NK-92 (cell line): Measurements from ENCODE around the gene OPN1MW3.
"Not testable (repeated sequence)": the region's sequence is repeated elsewhere in the genome, so short reads cannot be mapped to it uniquely, and the experiment has no call there.

Experiments used
- DNase-seq: peaks from one replicate; lab custom pipeline; 2025; ENCODE audit not compliant: unreplicated experiment; lab: John Stamatoyannopoulos, UW

Gene OPN1MW3

GRCh38 chrX:154295664-154296310 lies 38.4 kb downstream of the OPN1MW3 start, which contains the start of gene TKTL1:
Gene TKTL1 (plus strand): TSS chrX:154295795. CDS start chrX:154295860, 65 bp downstream.
- DNase-seq, result no peak

DNA sequence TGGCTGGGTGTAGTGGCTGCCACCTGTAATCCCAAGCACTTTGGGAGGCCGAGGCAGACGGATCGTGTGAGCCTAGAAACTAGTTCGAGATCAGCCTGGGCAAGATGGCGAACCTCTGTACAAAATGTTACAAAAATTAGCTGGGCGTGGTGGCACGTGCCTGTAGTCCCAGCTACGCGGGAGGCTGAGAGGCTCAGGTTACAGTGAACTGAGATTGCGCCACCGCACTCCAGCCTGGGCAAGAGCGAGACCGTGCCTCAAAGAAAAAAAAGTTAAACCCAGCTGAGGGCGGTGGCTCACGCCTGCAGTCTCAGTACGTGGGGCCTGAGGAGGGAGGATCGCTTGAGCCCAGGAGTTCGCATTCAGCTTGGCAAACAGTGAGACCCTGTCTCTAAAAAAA lies 39.3 kb downstream of the OPN1MW3 start:
- DNase-seq, result no peak

DNA sequence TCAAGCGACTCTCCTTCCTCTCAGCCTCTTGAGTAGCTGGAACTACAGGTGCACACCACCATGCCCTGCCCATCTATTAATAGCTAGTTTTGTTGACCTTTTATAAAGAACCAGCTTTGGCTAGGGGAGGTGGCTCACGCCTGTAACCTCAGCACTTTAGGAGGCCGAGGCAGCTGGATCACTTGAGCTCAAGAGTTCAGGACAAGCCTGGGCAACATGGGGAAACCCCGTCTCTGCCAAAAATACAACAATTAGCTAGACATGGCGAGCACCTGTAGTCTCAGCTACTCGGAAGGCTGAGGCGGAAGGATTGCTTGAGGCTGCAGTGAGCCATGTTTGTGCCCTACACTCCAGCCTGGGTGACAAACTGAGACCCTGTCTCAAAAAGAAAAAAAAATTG lies 40.9 kb downstream of the OPN1MW3 start:
- no peak for DNase-seq

DNA sequence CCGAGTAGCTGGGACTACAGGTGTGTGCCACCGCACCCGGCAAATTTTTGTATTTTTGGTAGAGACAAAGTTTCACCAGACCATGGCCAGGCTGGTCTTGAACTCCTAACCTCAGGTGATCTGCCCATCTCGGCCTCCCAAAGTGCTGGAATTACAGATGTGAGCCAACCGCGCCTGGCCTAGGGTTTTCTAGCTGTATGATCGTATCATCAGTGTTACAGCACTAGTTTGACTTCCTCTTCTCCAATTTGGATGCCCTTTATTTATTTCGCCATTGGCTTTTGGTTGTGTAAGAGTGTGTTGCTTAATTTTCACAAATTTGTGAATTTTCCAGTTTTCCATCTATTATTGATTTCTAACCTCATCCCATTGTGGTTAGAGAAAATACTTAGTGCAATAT lies 43.4 kb downstream of the OPN1MW3 start:
- DNase-seq, result no peak

- DNase-seq, result not testable (repeated sequence)
Measured at GRCh38 chrX:154302998-154303397, 45.6 kb downstream of the OPN1MW3 start.

GRCh38 chrX:154303476-154303875 lies 46.1 kb downstream of the OPN1MW3 start:
- no peak for DNase-seq

GRCh38 chrX:154304846-154305245 lies 47.5 kb downstream of the OPN1MW3 start:
- DNase-seq, result no peak

- no peak for DNase-seq
Measured at GRCh38 chrX:154305541-154306205, 48.3 kb downstream of the OPN1MW3 start.

- DNase-seq, result no peak
Measured at GRCh38 chrX:154307202-154307601, 49.8 kb downstream of the OPN1MW3 start.

GRCh38 chrX:154308108-154308946 lies 50.9 kb downstream of the OPN1MW3 start:
- no peak for DNase-seq

- no peak for DNase-seq
Measured at GRCh38 chrX:154309041-154309775, 51.8 kb downstream of the OPN1MW3 start.

GRCh38 chrX:154310616-154311536 lies 53.5 kb downstream of the OPN1MW3 start:
- no peak for DNase-seq

DNA sequence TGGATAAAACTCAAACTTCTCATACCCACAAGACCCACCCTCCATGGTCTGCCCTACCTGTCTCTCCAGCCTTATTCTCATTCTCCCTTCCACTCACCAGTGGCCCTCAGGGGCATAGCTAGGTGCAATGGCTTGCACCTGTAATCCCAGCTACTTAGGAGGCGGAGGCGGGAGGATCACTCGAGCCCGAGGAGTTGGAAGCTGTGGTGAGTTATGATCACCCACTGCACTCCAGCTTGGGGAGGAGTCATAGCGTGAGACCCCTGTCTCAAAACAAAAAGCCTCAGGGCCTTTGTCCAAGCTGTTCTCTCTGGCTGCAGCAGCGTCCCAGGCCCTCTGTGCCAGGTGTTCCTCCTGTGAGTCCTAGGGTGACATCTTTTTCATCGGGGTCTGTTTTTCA lies 54.7 kb downstream of the OPN1MW3 start:
- no peak for DNase-seq

- no peak for DNase-seq
Measured at GRCh38 chrX:154313147-154313546, 55.8 kb downstream of the OPN1MW3 start.

- DNase-seq, result no peak
Measured at GRCh38 chrX:154315416-154315815, 58.0 kb downstream of the OPN1MW3 start.

DNA sequence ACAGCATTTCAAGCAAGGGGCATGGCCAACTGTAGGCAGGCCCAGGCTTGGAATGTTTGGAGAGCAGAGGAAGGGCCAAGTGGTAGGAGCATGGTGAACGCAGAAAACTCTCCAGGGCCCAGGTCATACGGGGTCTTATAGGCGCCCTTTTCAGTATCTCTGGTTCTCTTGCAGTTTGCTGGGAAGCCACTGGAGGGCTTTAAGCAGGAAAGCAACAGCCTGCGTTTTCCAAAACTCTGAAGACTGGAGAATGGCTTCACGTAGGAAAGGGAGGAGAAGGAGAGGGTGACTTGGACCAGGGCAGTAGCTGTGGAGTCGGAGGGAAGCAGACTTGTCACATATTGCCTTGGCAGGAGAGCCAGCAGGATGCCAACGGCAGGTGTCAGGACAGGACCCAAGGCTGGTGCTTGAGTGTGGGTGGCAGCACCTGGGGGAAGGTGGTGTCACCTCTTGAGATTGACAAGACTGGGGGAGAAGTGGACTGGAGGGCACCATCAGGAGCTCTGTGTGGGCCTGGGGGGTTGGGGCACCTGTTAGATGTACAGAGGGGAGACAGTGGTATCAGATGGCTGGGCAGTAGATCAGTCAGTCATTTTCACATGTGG lies 60.1 kb downstream of the OPN1MW3 start:
- no peak for DNase-seq

GRCh38 chrX:154320406-154320805 lies 63.0 kb downstream of the OPN1MW3 start:
- DNase-seq, result no peak
